Kidney capillary endothelial cell (primary cell): ENCODE results near the gene TAC1.
"Not testable (repeated sequence)": the region's sequence is repeated elsewhere in the genome, so short reads cannot be mapped to it uniquely, and the experiment has no call there.

Source experiments
- DNase-seq: peaks from one replicate; pipeline ENCODE4 v3.0.0-alpha.2; 2018; ENCODE audit warnings: low spot score

Gene TAC1, protein sequence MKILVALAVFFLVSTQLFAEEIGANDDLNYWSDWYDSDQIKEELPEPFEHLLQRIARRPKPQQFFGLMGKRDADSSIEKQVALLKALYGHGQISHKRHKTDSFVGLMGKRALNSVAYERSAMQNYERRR

DNA sequence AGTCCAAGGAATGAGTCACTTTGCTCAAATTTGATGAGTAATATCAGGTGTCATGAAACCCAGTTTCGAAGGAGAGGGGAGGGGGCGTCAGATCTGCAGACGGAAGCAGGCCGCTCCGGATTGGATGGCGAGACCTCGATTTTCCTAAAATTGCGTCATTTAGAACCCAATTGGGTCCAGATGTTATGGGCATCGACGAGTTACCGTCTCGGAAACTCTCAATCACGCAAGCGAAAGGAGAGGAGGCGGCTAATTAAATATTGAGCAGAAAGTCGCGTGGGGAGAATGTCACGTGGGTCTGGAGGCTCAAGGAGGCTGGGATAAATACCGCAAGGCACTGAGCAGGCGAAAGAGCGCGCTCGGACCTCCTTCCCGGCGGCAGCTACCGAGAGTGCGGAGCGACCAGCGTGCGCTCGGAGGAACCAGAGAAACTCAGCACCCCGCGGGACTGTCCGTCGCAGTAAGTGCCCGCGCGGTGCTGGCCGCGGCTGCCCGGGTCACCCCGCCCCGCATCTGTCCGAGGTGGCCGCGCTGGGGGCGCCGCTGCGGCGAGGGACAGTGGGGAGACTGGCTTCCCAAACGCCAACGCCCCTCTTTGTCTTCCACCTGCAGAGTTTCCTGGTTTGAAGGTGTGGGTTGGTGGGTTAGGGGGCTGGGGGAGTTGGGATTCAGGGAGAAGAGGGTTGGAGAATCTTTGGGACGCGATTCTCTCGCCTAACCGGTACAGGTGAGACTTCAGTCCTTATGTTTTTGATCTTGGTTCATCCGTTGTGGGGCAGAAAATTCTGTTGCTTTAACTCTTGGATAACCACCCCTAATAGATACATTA lies at the start of gene TAC1:
Gene TAC1, plus strand, starts transcription at position 351 of the 829 bp plus-strand sequence. CDS start 527 bp downstream, outside the sequence.
- DNase-seq, result no peak

DNA sequence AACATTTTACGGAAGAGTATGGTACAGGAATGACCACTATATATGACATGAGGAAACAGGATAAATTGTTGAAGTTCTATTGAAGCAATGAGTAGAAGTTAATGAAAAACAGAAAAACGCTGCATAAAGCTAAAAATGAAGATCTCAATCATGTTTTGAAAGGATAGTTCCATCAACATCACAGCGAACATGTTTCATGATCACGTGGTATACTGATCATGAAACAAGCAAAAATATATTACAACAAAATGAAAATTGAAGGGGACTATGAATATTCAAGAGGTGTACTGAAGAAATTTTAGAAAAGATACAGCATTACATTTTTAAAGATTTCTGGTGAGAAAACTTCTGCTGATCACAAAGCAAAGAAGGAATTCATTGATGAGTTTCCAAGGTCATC lies 45.9 kb upstream of the TAC1 start:
- no peak for DNase-seq

DNA sequence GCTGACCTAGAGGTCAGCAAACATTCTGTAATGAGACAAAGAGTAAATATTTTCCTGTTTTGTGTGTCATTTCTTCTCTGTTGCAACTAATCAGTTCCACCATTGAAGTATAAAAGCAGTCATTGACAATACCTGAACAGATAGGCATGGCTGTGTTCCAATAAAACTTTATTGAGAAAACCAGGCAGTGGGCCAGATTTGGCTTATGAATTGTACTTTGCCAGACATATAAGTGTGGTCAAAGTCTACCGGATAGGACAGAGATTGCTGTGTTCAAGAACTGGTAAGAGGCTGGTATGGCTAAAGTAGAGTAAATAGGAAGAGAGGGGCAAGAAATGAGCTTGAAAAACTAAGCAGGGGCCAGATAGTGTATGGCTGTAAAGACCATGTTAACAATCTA lies 38.3 kb upstream of the TAC1 start:
- no peak for DNase-seq

DNA sequence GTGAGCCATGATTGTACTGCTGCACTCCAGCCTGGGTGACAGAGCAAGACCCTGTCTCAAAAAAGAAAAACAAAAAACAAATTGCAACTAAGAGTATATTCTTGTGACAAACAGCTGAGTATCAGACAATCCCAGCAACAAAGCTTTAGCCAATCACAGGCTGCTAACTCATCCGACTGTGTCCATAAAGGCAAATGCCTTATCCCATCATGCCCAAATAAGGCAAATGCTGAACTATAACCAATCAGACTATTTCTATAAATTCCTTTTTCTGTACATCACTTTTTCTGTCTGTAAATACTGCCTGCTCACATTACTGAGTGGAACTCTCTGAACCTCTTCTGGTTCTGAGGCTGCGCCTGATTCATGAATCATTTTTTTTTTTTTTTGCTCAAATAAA lies 37.5 kb upstream of the TAC1 start:
- DNase-seq, result no peak

DNA sequence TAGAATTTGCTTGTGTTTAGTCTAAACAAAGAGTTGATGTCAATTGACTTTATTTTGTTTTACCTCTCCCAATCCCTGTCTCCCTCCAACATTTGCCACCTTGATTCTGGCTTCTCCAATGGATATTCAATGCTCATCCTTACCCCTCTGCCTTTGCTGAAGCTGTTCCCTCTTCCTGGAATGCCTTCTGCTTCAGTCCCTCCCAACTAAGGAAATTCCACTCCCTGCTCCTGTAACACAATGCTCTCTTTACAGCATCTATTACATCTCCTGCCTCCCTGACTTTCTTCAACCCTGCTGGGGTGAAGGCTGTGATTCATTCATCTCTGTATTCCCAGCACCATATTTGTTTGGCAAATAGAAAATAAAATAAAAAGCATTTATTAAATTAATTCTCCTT lies 34.5 kb upstream of the TAC1 start:
- DNase-seq, result no peak

DNA sequence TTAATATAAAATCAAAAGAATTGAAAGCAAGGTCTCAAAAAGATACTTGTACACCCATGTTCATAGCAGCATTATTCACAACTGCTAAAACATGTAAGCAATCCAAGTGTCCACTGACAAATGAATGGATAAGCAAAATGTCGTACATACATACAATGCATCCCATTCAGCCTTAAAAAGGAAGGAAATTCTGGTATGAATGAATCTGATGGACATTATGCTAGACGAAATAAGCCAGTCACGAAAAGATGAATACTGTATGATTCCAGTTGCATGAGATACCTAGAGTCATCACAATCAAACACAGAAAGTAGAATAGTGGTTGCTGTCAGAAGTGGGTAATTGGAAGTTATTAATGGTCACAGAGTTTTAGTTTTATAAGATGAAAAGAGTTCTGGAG lies 9.5 kb upstream of the TAC1 start:
- DNase-seq, result no peak

DNA sequence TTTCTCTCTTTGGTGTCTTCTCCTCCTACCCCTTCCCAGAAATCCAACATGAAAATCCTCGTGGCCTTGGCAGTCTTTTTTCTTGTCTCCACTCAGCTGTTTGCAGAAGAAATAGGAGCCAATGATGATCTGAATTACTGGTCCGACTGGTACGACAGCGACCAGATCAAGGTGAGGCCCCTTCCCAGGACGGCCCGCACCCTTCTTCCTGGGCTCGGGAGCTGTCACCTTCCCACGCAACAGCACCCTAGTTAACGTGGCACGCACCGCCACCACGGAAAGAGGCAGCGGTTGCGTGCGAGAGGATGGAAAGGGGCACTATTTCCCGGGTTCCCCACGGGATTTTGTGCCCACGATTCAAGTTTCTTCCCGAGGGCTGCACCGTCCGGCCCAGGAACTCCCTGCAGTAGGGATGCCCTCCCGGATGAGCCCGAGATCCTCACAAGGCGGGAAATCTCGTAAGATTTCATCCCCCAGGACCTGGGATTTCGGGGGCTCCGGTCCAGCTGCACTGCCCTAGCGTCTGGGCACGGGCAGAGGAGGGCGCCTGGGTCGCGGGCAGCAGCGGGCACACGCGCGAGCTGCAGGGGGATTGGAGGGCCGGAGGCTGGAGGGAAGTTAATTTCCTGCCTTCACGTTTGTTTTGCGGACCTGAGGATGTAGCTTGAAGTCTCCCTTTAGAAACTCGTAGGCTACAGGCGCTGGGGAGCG lies 834 bp downstream of the TAC1 start:
- no peak for DNase-seq

DNA sequence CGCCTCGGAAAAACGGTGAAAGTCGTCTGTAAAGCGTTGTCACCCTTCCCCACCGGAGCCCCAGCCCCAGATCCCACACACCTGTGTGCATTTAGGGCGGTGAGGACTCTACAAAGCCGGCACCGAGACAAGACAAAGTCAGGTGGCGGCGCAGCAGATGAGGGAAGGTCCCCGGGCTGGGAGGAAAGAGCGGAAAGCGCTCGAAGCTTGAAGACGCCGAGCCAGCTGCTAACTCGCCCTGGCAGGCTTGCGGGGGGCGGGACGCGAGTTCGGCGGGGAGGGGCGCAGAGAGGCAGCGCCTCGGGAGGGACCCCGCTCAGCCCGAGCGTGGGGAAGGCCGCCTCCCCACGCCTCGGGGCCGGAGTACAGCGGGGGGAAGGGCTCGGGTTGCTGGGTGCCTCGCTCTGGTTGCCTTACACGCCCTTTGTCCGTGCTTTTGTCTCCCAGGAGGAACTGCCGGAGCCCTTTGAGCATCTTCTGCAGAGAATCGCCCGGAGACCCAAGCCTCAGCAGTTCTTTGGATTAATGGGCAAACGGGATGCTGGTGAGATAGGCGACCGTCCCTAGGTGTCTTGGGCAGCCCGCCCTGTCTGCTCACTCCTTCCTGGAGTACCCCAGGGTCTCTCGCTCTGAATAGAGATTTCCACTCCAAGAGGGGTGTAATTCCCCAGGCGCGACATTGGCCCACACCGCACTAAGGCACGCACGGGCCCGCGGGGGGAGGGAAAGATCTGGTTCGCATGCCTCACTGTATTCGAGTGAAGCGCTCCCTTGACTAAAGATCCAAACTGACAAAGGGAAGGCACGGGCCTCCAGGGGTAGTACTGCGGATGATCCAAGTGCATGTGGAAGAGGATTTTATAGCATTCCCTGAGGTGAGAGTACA lies 1.6 kb downstream of the TAC1 start:
- no peak for DNase-seq

DNA sequence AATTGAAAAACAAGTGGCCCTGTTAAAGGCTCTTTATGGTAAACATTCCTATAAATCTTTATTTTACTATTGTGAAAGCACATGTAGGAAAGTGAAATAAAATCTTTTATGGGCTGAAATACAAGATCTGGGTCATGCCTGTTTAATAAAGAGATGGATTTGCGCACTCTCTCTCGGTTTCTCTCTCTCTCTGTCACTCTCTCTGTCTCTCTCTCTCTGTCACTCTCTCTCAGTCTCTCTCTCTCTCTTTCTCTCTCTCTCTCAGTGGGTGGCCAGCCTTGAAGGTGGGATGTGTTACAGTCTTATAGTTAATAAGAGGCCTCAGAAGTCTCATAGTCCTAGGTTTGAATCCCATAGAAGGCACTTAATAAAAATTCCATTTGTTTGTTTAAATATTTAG lies 2.4 kb downstream of the TAC1 start:
- no peak for DNase-seq

DNA sequence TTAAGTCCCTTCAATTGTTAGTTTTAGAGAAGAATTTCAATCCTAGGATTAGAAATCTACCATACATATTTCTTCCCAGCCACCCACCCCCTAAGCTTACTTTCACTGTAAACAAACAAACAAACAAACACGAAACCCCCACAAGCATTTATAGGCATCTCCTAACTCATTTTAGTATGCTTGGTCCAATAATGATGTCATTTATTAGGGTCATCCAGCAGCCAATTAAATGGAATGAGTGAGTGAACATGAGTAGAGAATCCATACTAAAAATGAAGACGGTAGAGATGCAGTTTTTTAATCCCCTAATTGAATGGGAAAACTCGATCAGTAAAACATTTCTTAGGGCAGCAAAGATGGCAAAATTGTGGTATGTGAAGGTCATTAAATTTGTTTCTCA lies 3.2 kb downstream of the TAC1 start:
- no peak for DNase-seq

DNA sequence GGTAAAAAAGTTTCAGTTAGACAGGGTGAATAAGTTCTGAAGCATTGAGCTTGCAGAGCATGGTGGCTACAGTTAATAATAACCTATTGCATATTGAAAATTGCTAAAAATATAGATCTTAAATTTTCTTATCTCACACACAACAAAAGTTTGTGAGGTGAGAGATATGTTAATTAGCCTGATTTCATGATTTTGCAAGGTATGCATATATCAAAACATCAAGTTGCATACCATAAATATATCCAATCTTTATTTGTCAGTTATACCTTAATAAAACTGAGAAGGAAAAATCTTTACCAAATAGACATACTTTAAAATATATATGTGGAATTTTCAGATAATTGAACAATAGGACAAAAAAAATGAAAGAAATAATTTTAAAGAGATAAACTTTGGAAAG lies 16.6 kb downstream of the TAC1 start:
- no peak for DNase-seq

DNA sequence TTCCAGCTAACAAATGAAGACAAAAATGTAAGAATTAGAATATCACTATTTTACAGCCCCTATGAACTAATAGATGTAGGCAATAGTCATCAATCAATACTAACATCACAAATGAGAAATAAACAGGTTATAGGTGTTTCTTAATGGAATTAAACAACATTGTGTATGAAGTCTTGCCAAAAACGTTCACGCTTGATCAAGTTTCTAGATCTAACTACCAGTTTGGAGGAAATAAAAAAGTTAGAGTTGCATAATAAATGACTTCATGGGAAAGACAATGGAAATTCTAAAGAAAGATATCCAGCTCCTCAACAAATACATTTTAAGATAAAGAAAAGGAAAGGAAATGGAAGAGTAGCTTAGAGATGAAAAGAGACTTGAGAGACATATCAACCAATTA lies 19.7 kb downstream of the TAC1 start:
- DNase-seq, result no peak

DNA sequence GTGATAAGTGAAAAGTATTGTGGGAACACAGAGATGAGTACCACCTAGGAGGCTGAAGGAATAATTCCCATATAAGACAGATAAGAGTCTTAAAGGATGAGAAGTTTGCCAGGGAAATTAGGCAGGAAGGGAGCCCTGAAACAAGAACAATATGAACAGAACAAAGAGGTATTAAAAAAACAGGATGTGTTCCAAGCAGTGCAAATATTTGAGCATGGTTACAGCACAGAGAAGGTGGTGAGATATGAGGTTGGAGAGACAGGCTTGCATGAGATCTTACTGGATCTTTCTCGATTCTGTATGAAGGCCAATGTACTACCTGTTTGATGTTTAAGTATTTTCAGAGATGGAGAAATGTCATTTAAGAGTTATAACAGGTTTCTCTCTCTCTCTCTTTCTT lies 20.3 kb downstream of the TAC1 start:
- DNase-seq, result no peak

DNA sequence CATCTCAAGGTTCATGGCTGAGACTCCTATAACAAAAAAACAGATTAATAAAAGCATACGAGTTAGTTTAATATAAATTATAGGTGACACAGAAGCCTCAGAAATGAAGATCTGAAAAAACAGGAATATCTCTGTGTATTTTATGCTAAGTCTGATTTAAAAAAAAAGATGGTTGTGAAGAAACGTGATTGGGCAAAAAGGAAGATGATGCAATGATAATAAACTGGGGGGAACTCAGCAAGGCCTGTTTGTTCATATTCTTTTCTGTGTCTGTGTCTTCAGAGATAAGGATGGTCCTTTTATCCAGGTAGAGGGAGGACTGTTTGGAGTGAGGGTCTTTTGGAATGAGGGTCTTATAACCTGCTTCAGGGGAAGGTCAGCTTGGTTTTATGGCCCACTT lies 25.9 kb downstream of the TAC1 start:
- DNase-seq, result no peak

DNA sequence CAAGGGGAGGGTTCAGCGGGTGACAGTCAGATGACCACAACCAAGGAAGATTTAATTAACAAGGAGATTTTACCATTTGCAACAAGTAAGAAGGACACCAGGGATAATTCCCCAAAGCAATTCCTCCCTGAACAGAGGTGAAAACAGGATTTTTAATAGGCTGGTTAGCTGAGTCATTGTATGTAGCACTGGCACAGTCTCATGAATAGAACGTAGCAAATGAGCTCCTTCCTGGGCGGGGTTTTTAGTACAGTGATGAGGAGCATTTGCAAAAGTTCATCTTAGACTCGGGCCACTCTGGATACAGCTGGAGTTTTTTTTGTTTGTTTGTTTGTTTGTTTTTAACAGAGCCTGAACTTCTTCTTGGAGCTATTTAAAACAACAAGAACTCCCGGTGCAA lies 39.0 kb downstream of the TAC1 start:
- DNase-seq, result no peak

DNA sequence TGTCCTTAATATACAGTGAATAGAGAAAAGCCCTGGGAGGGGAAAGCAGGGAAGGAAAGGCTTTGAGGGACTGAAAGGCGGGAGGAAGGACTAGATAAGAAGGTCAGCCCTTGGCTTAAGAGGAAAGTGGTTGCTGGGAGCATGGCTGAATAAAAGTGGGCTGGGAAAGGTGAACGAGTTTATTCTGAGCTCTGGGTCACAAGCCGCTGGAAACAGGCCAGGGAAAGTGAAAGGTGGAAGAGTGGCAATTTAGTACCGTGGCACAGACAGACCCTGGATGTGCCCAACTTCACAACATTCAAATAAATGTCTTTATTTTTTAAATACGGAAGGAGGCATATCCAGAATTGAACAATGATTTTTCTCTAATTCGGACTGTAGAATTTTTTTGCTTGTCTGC lies 39.7 kb downstream of the TAC1 start:
- no peak for DNase-seq

DNA sequence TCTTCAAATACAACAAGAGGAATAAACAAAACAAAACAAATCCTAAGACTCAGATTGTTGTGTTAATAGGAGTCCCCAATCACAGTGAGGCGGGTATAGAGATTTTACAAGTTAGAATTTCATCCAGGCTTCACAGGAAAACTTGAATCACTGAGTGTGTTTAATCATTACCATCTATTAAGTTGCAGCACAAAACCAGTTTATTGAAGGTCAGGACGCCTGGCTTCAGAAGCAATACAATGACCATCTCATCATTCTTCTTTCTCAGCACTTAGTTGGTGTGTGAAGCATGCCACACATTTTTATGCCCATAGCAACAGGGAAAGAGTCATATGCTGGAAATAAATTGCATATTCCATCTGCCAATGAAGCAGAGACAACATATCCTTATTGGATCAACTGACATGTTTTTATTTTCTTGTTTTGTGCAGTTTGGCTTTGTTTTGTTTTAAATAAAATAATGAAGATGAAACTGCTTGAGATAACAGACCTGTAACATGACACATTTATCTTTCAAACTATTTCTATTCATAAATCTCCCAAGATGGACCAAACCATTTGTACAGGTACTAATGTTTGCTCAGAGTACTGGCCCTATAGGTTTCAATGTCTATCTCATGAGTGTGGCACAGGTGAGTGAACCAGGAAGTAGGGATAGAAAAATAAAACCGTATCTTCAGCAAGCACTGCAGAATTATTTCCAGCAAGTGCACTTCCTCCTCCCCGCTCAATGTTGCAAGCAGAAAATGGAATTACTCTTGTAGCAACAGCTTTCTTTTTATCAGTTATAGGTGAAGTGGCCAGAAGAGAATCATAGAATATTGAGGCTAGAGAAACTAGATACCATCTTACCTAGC lies 40.4 kb downstream of the TAC1 start:
- DNase-seq, result no peak

DNA sequence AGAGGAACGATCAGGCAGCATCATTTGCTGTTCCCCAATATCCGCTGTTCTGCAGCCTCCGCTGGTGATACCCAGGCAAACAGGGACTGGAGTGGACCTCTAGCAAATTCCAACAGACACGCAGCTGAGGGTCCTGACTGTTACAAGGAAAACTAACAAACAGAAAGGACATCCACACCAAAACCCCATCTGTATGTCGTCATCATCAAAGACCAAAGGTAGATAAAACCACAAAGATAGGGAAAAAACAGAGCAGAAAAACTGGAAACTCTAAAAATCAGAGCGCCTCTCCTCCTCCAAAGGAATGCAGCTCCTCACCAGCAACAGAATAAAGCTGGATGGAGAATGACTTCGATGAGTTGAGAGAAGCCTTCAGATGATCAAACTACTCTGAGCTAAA lies 54.5 kb downstream of the TAC1 start:
- not testable (repeated sequence) for DNase-seq
